Uterus (tissue), 4 donors: ENCODE measurements around the gene SIX5. TPM values are rescaled to one million over a fixed set of nuclear protein-coding genes. Genes with fewer than 3 reads are reported as not detected.

ENCODE experiments used
- DNase-seq, 2 donors: peaks; one replicate each; pipeline ENCODE4 v3.0.0-alpha.2; 2019 to 2020
- H3K27ac ChIP-seq, 2 donors: fragments of 200-600 bp; sonication (generic); 1 replicate in 1 of 2; 2 replicates in 1 of 2; pipeline ENCODE4 v1.5.1; 2016 to 2018
- H3K27me3 ChIP-seq, 2 donors: fragments of 200-600 bp; sonication (generic); one replicate each; pipeline ENCODE4 v1.5.1; 2018 to 2019; ENCODE audit warnings: control low read depth in 1 of 2
- H3K36me3 ChIP-seq, 2 donors: fragments of 200-600 bp; sonication (generic); one replicate each; pipeline ENCODE4 v1.5.1; 2019; ENCODE audit warnings: control low read depth in 1 of 2
- H3K4me1 ChIP-seq, 2 donors: fragments of 200-600 bp; sonication (generic); one replicate each; pipeline ENCODE4 v1.5.1; 2018 to 2019; ENCODE audit warnings: control low read depth in 1 of 2
- H3K4me3 ChIP-seq, 2 donors: fragments of 200-600 bp; sonication (generic); 1 replicate in 1 of 2; 2 replicates in 1 of 2; pipeline ENCODE4 v1.5.1; 2018 to 2019; ENCODE audit warnings: mild to moderate bottlenecking in 1 of 2
- H3K9me3 ChIP-seq, 2 donors: fragments of 200-600 bp; sonication (generic); one replicate each; pipeline ENCODE4 v1.5.1; 2019; ENCODE audit warnings: control low read depth in 1 of 2
- POLR2A ChIP-seq, 2 donors: fragments of 450-650 bp; IDR thresholded peaks; one replicate each; pipeline ENCODE4 v1.6.1; 2016; ENCODE audit warnings: antibody characterized with exemption in 2 of 2, mild to moderate bottlenecking in 1 of 2, moderate library complexity in 1 of 2
- intact Hi-C: fragments of 100-400 bp; cut with DNase I; formaldehyde crosslinking; loops from one replicate; pipeline ENCODE4 v1.15.1; 2023; ENCODE audit warnings: low total_unique reads
- total RNA-seq, 4 donors: library from RNA; depleted of rRNA in 3 of 4; stranded (reverse); fragments of >200 nt in 3 of 4; gene quantifications; one replicate each; pipeline versions ENCODE4 v1.1.0 to v1.2.4, GENCODE V29; 2014 to 2023
- TF ChIP-seq, protein P1 (sequence below), 4 experiments: fragments of 200-600 bp in 2 of 4; fragments of 450-650 bp in 2 of 4; sonication (generic) in 2 of 4; IDR thresholded peaks; one replicate each; pipeline ENCODE4 v1.5.1; 2016 to 2019; ENCODE audit warnings: antibody characterized with exemption in 4 of 4, mild to moderate bottlenecking in 2 of 4, moderate library complexity in 1 of 4
- donor health status: DM: yes; HTN: yes; CAD: no.

SIX5 gene
- total RNA-seq, 4 donors from 2014 or later, result 4.4 to 48.9 (median 12.5) TPM

DNA sequence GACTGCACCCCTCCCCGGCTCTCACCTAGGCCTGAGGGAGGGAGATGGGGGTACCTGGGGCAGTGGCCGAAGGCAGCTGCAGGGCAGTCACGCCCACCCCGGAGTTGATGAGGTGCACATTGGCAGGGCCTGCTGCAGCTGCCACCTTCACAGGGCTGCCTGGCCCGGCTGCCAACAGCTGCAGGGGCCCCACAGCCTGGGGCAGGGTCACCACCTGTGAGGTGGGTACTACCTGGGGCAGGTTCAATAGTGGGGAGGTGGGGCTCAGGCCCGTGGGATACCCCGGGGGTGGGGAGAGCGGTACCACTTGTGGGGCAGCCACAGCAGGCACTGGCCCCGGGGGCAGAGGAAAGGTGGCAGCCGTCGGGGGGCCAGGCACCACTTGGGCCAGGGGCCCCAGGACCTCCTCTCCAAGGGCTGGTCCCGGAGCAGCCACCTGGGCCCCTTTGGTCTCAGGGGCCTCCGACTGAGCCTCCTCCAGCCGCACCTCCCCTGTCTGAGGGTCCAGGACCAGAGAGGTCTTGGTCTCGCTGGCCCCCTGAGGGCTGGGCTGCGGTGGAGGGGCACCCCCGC lies 2.7 kb downstream of the SIX5 start:
- TF ChIP-seq, protein P1, sequence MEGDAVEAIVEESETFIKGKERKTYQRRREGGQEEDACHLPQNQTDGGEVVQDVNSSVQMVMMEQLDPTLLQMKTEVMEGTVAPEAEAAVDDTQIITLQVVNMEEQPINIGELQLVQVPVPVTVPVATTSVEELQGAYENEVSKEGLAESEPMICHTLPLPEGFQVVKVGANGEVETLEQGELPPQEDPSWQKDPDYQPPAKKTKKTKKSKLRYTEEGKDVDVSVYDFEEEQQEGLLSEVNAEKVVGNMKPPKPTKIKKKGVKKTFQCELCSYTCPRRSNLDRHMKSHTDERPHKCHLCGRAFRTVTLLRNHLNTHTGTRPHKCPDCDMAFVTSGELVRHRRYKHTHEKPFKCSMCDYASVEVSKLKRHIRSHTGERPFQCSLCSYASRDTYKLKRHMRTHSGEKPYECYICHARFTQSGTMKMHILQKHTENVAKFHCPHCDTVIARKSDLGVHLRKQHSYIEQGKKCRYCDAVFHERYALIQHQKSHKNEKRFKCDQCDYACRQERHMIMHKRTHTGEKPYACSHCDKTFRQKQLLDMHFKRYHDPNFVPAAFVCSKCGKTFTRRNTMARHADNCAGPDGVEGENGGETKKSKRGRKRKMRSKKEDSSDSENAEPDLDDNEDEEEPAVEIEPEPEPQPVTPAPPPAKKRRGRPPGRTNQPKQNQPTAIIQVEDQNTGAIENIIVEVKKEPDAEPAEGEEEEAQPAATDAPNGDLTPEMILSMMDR (IDR thresholded peaks at IDR 0.05), result no peak
- TF ChIP-seq POLR2A (IDR thresholded peaks at IDR 0.05), result no peak
- Histone ChIP-seq H3K27ac (peak overlapping the region; percentile 90 to 92), H3K4me3 (peak overlapping the region; percentile 47 to 94), H3K9me3 (no peaks in the 10 kb centered on the region), H3K27me3 (no peaks in the 10 kb centered on the region), H3K4me1 (peaks cover 12 to 37% of the 10 kb centered on the region in 2 donors), H3K36me3 (no peaks in the 10 kb centered on the region)
- peak in 1 of 2 donors; percentile 33 for DNase-seq
- intact Hi-C loops, result no loop called here

DNA sequence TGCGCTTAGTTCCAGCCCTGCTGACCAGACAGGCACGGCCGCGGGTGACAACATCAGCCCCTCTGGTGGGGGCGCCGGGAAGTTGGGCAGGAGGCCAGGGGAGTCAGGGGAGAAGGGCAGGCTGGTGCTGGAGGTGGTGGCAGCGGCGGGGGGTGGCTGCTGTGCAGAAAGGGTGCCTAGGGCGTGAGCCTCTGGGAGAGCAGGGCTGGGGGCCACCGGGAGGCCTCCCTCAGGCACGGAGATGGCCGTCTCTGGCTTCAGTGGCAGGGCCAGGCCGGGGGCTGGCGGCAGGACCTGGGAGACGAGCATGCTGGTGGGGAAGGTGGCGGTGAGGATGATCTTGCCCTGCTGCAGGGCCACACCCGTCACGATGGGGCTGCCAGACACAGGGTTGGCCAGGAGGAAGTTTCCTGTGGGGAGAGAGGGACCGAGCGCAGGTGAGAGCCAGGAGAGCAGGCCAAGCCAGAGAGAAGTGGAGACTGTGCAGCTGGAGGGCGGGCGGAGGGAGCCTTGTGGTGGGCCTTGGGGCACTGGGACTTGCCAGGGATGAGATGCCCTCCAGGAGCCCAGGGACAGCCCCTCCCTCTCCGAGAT lies 3.3 kb downstream of the SIX5 start:
- Histone ChIP-seq H3K4me1 (peaks cover 12 to 37% of the 10 kb centered on the region in 2 donors), H3K4me3 (no peak overlapping the region)
- intact Hi-C loops, result no loop called here

DNA sequence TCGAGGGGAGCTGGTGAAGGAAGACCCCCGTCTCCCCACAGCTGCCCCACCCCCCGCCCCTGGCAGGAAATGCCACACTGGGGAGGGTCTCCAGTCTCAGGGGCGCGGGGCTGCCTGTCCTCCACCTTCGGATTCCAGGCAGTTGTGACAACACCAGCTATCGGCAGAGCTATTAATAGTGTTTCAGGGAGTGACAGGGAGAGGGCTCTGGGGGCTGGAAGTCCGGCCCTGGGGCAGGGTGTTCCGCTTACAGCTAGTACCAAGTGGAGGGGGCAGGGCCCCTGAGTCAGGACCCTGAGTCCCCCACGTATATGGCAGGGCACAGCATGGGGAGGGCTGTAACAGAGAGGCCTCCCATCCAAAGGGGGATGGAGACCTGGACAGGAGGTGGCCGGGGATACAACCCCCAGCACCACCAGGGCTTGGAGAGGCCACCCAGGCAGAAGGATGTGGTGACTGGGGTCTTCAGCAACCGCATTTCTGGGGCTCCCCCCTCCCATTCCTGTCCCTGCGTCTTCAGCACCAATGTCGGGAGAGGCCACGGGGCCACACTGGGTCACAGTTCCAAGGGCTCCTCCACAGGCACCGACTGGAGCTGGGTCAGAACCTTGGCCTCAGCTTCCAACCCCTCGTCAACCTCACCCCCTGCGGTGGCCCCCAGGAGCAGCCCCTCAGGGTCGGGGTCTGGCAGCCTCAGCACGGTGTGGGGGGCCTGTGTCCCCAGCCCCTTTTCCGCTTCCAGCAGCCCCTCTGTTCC lies 3.9 kb downstream of the SIX5 start:
- TF ChIP-seq, protein P1 (IDR thresholded peaks at IDR 0.05), result no peak
- no peak for TF ChIP-seq POLR2A (IDR thresholded peaks at IDR 0.05)
- Histone ChIP-seq H3K27me3 (no peaks in the 10 kb centered on the region), H3K36me3 (no peaks in the 10 kb centered on the region), H3K4me3 (no peak overlapping the region), H3K4me1 (peaks cover 12 to 37% of the 10 kb centered on the region in 2 donors), H3K9me3 (no peaks in the 10 kb centered on the region), H3K27ac (peak overlapping the region; percentile 90 to 92)
- peak; percentile 34 to 40 for DNase-seq
- intact Hi-C loops, result no loop called here

More for the DNA sequence above, 3.3 kb downstream of the SIX5 start:
- Histone ChIP-seq H3K36me3 (no peaks in the 10 kb centered on the region), H3K9me3 (no peaks in the 10 kb centered on the region), H3K27me3 (no peaks in the 10 kb centered on the region), H3K27ac (peak overlapping the region; percentile 90 to 92)
- no peak for TF ChIP-seq POLR2A (IDR thresholded peaks at IDR 0.05)
- TF ChIP-seq, protein P1 (IDR thresholded peaks at IDR 0.05), result no peak
- peak in 1 of 2 donors; percentile 47 for DNase-seq

DNA sequence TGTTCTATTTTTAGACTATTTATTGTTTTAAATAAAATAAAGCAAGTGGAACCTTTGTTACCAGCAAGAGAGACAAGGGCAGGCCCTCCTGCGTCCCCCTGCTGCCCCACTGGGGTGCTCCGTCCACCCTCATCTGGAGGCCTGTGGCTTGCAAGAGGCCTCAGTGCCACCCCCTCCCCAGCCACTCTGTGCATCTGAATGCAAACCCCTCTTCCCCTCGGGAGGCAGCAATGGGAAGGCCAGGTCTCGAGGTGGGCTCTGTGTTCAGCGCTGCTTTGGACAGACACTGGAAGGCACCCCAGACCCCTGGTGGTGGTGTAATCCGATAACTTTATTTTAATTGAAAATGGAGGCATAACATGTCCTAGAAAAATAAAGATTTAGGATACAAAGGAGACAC lies 4.6 kb downstream of the SIX5 start:
- H3K36me3 ChIP-seq, result no peaks in the 10 kb centered on the region
- no peaks in the 10 kb centered on the region for H3K9me3 ChIP-seq
- H3K4me1 ChIP-seq, result peaks cover 12 to 37% of the 10 kb centered on the region in 2 donors
- no peak overlapping the region for H3K4me3 ChIP-seq
- no peak for DNase-seq
- TF ChIP-seq POLR2A (IDR thresholded peaks at IDR 0.05), result no peak
- TF ChIP-seq, protein P1 (IDR thresholded peaks at IDR 0.05), result no peak
- peak overlapping the region; percentile 90 to 92 for H3K27ac ChIP-seq
- intact Hi-C loops, result no loop called here
- H3K27me3 ChIP-seq, result no peaks in the 10 kb centered on the region
